ENCODE results near the gene NEUROD4.

The NEUROD4 gene

DNA sequence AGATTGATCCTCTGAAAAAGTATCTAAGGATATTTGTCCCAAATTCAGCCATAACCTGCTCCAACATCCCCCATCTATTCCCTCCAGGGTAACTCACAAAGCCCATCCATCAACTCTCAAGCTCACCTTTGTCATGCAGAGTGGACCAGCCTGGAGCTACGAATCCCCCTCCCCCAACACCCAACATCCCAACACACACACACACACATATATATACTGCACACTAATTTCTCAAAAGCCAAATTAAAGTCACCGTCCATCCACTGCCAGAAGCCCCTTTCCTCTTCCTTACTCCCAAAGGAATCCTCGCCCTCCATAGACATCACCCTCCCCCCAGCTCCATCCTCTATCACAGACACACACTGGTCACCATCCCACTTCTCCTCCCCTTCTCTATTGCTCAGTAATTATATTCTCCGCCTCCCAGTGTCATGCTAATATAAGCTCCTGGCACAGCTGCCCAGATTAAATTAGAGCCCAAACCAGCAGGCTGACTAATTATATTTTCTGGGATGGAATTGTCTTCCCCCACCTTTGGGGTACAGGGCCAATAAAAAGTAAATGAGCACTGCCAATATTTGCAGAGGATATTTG lies 21.7 kb upstream of the NEUROD4 start:
- no peak for DNase-seq (ENCODE audit: low read depth, low spot score)

DNA sequence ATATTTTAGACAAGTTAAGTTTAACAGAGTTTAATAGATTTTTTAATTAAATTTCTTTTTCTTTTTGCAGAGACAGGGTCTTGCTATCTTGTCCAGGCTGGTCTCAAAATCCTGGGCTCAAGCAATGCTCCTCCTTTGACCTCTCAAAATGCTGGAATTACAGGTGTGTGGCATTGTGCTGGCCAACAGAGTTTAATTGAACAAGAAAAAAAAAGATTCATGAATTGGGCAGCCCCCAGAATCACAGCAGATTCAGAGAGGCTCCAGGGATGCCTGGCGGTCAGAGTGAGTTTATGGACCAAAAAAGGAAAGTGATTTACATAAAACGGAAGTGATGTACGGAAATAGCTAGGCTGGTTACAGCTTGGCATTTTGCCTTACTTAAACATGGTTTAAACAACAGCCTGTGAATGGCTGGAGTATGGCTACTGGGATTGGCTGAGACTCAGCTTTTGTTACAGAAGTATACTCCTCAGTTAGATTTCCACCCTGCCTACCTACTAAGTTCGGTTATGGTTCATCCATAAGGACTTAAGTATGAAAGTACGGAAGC lies 20.7 kb upstream of the NEUROD4 start:
- no peak for DNase-seq (ENCODE audit: low read depth, low spot score)

DNA sequence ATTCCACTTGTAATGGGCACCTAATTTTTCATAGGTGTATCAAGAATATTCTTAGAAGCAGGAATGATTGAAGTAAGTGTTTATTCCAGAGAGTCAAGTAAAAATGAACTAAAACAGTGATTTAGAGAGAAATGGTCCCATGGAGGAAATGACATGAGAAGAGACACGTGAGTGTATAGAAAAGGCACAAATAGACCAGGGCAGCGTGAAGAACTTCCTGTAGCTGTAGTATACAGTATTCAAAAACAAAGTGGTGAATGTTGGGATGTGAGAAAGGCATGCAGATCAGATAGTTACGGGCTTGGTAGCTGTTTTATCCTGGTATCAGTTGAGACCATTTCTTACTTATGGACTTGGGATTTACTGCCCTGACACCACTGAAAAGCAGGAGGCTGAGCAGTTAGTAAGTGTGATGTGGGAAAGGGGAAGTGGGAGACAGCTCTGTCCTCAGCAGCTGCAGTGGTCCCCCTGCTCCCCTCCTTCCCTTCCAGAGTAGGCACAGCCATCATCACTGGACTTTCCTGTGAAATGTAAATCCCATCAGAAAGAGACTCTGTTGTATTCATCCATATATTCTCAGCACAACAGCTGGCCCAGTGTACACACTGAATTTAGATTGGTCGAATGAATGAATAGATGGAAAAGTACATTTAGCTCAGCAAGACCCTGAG lies 18.4 kb upstream of the NEUROD4 start:
- no peak for DNase-seq (ENCODE audit: low read depth, low spot score)

DNA sequence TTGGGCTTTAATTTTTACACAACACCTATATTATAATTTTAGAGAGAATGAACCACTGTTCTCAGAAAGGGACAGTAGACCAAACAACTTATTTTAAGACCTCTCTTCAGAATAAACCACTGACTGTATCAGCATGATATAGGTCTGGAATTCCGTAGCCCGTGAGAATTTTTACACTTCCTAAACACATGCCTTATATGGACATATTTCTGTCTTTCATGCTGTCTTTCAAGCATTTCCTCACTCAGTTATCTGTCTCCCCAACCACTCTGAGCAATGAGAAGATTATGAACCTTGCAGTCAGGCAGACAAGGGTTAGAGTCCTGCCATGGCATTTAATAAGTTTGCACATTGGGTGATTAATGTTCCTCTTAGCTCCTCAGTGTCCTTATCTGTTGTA lies 17.4 kb upstream of the NEUROD4 start:
- DNase-seq (ENCODE audit: low read depth, low spot score), result no peak

DNA sequence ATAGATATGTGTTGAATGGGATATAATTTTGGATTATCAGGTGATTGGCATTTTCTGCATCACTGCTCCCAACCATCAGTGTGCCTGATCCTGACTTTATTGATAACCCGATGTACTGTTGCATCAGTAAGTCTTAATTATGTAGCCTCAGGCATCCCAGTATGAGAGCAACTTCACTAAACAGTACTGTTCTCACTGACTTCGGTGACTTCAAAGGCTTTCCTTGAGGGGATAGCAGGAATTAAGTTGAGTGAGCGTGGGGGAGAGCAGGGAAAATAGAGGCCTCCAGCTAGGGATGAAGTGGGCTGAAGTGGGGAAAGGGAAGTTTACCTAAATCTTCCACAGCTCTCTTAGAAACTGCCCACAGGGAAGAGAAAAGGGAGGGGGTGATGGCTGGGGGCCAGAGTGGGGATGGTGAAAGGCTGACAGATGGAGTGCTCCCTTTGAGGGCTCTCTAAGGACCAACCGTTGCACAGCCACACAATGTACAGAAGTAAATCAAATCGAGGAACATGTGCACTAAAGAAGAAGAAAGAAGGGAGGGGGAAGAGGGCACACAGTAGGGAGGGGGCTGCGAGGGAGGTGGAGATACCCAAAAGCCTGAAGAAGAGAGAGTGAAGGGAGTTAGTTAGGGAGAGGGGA lies 10.7 kb upstream of the NEUROD4 start:
- DNase-seq (ENCODE audit: low read depth, low spot score), result no peak

DNA sequence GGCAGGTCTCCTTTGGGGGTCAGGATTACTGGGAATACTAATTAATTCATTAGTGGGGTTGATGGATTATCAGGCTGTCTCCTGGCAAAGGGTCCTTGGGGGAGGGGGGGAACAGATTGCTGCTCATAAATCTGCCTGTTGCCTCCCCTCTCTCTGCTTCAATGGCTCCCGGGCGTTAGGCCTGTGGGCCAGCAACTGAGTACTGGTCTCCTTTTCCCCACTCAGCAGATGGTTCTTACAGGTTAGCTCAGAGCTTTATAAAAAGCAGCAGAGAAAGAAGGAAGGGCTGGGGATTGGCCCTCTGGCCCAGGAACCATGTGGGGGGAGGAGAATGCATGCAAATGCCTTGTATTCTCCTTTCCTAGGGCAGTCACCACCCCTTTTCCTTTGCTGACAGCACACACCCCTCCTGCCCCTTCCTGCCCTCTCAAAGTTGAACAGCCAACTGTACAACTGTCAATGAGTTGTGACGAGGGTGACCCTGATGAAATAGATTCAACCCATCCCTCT lies 2.3 kb upstream of the NEUROD4 start:
- DNase-seq (ENCODE audit: low read depth, low spot score), result no peak

DNA sequence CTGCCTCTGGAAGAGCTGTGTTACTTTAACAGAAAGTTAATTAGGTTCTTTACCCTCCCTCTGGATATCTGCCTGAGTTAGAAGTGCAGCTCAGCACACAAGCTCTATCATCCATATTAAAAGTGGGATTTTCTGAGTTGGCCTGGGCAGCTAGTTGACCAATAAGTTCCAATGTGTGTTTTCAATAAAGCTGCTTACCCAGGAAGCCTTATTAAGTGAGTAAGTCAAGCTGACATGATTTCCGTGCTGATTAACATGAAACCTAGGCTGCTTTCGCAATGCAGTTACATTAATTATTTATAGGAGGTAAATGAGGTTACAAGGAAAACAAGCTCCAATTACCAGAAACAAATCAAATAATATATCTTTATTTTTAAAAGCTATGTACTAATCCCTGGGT lies 4.8 kb downstream of the NEUROD4 start:
- no peak for DNase-seq (ENCODE audit: low read depth, low spot score)

DNA sequence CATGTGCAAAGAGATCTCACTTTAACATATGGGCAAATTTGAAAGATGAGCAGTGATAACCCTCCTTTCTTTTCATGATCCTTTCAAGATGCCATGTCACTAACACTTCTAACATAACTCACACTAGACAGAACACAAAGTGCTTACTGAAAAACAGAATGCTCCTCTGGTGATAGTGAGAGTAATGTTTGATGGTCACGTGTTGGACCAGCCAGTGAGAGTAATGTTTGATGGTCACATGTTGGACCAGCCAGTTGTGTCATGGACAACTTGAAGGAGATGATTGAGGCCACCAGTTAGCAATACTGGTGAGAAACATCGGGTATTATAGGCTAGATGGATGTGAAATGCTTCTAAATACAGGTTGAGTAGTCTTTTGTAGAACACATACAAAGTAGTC lies 5.7 kb downstream of the NEUROD4 start:
- no peak for DNase-seq (ENCODE audit: low read depth, low spot score)

DNA sequence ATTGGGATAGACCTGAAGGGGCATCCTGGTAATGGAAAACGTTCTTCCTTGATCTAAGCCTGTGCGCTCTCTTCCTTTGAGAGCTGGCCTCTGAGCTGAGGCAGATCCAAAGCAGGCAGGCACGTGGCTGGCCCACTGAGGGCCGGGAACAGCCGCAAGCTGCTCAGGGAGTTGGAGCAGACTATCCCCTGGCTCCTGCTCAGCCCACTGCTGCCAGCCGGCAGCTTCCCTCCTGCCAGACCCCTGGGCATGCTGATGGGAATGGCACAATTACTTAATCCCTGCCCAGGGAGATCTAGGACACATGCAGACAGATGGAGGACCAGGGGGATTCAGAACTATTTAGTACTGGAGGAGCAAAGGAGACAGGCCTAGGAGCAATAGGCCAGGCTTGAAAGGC lies 14.4 kb downstream of the NEUROD4 start:
- no peak for DNase-seq (ENCODE audit: low read depth, low spot score)

DNA sequence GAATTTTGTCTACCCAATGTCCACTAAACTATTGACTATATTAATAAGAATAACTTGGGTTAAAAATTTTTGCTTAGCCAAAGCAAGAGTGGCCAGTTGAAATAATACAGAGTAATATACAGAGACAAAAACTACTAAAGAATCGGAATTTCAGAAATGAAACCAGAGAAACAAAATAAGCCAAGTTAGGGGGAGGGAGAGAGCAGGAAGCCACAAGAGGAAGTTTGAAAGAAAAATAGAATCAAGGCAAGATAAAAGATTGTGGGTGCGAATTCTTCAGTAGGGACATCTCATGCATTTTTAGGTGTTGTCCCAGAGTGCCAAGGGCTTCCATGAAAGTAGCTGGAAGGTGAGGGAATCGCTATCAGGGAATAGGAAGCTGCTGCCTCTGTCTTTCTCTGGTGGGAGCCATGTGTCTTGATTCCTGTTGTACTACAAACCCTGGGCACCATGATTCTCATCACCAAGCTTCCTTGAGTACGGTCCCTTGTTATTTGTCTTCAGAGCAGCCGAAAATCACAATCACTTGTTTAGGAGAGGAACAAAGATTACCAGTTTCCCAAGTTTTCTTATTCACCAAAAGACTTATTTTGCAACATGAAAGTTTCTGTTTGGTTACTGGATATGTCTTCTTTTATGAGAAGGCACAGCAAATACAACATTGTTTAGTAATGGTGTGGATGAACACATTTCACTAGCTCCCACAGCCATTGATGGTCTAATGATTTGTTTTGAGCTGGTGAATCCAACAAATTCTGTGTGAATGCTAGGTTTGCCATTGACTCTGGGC lies 16.7 kb downstream of the NEUROD4 start:
- DNase-seq (ENCODE audit: low read depth, low spot score), result no peak

DNA sequence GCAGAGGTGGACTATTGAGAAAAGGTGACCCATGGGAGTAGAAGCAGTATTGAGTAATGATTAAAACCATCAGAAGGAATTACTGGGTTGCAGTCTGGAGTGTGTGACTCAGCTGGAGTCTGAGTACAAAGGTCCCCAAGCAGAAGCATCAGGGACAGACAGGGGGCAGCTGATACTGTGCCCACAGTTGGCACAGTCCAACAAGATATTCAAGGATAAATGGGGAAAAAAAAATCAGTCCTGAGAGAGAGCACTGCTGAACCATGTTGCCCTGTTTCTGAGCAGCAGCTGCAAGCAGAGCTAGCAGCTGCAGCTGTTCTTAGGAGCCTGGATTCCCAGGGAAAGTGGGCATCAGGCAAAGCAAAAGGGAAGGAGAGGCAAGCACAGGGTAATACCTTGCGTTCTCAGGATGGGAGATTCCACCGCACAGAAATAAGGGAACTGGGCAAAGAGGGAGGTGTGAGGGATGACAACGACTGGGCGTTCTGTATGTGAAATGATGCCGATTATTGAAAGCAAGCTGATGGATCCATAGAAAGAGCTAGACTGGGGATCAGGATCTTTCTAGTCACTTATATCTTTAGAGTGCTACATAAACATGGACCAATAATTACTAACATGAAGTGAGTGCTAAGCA lies 17.7 kb downstream of the NEUROD4 start:
- DNase-seq (ENCODE audit: low read depth, low spot score), result no peak

DNA sequence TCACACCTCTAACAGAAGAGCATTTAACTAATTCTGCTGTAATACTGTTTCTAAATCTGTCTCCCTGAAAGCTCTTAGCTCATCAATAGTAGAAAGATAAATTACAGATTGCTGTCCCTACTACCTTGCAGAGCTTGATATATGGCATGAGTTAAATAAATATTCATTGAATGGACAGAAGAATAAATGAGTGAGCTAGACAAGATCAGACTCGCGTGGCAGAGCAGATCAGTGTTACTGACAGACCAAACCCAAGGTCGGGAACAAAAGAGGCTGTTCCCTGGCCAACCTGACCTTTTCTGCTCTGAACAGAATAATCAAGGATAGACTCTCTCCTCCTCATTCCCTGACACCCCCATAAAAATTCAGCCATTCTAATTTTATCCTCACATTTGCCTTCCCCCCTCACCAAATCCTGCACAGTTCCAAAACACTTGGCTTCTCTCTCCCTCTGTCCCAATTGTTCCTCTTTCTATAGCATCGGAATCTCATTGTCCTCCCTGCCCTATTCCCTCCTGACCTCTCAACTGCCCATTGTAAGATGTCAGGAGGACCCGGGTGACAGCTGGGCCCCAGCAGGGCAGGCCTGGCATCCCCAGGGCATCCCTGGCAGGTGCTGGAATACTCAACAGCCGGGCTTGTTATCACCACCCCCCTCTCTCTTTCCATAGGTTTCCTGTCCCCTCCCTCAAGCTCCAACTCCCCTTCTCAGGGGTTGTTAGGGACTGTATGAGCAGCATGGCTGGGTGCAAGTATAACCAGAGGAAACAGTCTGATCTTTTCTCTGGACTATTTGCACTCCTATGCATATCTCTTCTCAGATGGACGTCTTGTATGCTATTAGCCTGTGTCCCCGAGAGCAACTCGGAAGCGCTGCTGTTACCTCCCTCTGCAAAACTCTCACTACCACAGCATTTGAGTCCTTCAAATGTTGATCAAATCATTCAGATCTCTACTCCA lies 19.9 kb downstream of the NEUROD4 start:
- DNase-seq (ENCODE audit: low read depth, low spot score), result no peak

DNA sequence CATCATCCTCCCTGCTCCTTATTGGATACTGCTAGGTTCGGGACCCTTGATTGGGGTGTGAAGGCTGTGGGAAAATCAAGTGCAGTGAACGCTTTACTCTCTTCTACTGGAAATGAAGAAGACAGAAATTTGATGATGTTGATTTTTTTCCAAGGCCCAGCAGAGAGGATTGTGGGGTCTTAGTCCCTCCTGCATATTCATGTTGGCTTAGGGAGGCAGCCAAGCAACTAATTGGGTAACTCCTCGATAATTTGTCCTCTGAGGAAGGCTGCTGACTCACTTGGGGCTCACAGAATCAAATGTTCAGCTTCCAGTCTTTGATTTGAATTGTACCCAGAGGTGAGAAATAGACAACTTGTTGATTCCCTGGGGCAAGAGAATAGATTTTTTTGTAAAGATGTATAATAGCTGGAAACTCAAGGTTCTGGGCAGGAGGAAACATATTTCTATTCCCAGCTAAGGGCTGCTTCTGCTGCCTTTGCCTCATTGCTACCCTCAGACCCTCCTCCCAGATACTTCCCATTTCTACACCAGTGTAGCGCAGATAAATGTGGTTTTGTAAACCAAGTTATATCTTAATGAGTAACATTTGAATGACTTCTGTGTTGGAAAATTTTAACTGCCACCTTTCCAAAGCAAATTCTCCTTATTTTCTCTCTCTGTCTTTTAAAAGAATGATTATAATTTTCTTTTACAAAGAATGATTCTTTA lies 21.7 kb downstream of the NEUROD4 start:
- no peak for DNase-seq (ENCODE audit: low read depth, low spot score)

DNA sequence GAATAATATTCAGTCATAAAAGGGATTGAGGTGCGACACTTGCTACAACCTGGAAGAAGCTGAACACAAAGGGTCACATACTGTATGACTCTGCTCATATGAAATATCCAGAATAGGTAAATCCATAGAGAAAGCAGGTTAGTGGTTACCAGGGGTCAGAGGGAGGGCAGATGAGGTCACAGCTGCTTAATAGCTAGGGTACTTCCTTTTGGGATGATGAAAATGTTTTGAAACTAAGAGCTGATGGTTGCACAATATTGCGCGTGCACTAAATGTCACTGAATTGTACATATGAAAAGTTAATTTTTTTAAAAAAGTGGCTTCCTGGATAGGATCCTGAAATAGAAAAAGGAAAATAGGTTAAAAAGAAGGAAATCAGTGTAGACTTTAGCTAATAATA lies 23.8 kb downstream of the NEUROD4 start:
- DNase-seq (ENCODE audit: low read depth, low spot score), result no peak

DNA sequence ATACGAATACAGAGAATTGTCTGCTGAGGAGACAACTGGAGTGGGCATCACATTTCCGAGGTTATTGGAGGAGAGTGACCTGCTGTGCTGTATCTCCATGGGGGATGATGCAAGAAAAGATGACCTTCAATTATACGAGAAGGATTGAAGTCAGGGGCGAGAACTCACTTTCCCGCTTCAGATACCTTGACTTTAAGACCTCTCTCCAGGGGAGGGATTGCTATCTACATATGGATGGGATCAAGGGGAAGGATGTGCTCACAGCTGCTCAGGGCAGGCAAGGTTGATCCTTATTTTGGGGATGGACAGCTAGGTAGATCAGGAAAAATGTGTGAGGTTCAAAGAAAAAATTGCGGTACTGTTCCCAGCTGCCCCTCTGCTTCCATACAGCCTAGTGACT lies 24.4 kb downstream of the NEUROD4 start:
- no peak for DNase-seq (ENCODE audit: low read depth, low spot score)

DNA sequence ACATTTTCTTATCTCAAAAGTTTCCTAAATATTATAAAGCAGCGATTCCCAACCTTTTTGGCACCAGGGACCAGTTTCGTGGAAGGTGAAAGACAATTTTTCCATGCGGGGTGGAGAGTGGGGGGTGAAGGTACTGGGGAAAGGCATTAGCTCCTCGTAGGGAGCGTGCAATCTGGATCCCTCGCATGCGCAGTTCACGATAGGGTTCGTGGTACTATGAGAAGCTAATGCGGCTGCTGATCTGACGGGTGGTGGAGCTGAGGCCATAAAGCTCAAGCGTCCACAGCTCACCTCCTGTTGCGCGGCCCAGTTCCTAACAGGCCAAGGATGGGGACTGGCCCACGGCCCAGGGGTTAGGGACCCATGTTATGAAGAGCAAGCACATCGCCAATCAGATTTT lies 29.9 kb downstream of the NEUROD4 start:
- DNase-seq (ENCODE audit: low read depth, low spot score), result no peak

DNA sequence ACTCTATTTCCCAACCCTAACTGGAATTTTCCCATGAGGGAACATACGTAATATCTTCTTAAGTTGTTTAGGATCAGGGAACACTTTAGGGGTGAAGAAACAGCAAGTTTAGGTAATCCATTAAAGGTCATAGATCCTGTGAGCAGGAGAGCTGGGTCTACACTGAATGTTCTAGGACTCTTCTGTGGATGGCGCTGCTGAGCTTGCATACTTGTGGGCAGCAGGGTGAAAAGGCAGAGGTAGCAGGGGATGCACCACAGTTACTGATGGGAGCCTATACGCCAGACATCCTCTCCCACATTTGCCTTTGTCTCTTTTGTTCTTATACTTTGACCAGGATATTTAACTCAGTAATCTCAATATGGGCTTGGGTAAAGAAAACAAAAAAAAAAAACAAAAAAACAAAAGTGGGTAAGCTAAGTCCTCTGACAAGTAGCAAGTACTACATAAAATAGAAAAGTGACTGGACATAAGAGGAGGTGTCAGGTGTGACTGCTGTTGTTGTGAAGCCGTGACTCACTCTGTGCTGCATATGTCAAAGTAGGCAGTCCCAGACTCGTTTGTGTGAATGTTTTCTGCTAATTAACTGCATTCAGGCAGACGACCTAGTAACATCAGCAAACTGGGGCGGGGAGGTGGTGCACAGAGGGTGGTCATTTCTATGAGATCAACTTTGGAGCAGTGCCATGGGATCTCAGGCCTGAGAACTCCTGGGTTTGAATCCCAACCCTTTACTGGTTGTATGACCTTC lies 31.6 kb downstream of the NEUROD4 start:
- no peak for DNase-seq (ENCODE audit: low read depth, low spot score)

DNA sequence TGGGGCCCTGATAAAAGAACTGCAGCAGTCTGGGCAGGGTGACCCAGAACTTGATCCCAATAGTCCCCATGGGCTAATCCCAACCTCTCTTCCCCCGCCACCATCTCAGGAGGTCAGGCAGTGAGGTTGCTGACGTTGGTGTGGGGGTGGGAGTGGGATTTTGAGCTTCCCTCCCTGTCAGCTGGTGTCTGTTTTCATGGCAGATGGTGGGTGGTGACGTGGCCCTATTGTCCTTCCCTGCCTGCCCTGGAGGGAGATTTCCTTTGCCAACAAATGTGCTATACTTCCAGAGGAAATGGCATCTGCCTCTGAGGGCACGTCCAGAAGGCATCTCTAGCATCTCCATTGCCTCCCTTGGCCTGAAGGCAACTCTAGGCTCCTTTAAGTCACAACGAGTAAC lies 37.7 kb downstream of the NEUROD4 start:
- DNase-seq (ENCODE audit: low read depth, low spot score), result no peak

DNA sequence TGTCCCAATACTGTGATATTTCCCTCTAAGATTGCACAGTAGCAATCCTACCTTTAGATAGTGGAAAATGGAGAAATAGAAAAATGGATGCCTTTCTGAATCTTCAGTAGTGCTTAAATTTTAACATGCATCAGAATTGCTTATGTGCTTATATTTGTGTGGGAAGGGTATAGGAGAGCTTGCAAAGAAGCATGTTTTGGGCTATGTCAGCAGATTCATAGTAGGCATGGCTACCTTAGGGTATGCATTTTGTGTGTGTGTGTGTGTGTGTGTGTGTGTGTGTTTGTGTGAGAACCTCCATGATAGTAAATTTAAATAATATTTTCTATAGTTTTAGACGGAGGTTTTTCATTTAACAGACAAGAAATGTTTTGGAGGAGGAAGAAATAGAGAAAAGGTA lies 38.3 kb downstream of the NEUROD4 start:
- no peak for DNase-seq (ENCODE audit: low read depth, low spot score)

Measured in brain pericyte (primary cell).